Hematopoietic multipotent progenitor cell (in vitro differentiated cells): ENCODE measurements around the gene PSMC4. TPM values are rescaled to one million over a fixed set of nuclear protein-coding genes. Genes with fewer than 3 reads are reported as not detected.

ENCODE experiments used
- DNase-seq, 3 donors: peaks; one replicate each; pipeline ENCODE4 v3.0.0-alpha.2; 2011 to 2015; ENCODE audit warnings: low read depth in 2 of 3, low spot score in 2 of 3
- total RNA-seq: library from RNA; depleted of rRNA; stranded (reverse); fragments of >200 nt; gene quantifications from one replicate; pipeline ENCODE4 v1.2.3, GENCODE V29; 2012

PSMC4 gene
- total RNA-seq = 103 TPM

DNA sequence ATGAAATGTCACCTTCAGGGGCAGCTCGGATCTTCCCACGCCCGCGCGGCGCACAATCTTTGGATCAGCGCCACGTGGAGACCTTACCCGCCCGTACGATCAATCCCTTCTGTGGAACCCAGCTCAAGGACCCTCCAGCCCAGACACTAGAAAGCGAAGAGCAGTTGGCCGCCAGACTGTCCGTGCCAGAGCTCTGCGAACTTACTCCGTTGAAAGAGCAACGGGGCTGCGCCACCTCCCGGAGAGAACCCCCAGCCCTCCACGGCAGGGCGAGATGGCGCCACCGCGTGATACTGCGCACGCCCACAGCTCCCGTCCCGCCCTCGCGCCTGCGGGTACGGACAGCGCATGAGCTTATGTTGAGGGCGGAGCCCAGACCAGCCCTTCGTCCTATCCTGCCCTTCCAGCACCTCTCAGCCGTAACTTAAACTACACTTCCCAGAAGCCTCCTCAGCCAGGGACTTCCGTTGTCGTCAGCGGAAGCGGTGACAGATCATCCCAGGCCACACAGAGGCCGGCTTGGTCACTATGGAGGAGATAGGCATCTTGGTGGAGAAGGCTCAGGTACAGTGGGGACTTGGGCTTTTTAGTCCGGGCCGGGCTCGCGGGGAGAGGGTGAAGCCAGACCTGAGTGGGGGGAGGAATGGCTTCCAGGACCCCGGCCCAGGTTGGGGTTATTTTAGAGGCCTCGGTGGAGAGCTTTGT, at the start of gene PSMC4:
Gene PSMC4, plus strand, starts transcription at position 491 of the 705 bp plus-strand sequence. Its CDS starts 38 bp downstream, at position 529.
- DNase-seq = peak; percentile 94 to 99 (median 99)

DNA sequence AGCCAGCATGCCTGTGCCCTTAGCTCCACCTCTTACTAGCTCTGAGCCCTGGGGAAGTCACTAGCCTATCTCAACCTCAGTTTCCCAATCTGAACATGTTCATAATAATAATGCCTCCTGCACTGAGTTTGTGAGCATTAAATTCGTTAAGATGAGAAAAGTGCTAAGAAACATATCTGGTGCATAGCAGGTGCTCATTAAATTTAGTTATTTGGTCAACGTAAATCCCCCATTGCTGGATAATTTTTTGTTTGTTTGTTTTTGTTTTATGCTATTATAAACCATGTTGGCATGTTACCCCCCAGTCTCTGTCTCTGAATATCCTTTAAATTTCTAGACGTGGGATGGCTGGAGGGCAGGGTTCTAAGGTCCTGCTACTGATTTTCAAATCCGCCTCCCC, 47.1 kb upstream of the PSMC4 start:
- DNase-seq = no peak

DNA sequence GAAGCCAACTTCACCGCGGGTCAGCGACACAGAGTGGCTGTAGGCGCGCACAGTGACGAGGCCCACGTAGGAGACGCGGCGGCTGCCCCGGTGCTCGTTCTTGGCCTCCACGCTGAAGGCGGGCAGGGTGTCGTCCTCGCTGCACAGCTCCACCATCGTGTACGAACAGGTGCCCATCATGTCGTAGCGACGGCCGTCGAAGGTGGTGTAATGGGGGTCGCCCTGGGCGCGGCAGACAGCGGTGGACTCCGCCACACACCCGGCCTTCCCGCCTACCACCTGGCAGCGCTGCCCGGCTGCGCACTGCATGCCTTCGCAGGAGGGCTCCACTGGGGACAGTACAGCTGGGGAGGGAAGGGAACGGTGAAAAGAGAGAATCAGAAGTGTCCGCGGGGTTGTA, 46.6 kb upstream of the PSMC4 start:
- no peak for DNase-seq

DNA sequence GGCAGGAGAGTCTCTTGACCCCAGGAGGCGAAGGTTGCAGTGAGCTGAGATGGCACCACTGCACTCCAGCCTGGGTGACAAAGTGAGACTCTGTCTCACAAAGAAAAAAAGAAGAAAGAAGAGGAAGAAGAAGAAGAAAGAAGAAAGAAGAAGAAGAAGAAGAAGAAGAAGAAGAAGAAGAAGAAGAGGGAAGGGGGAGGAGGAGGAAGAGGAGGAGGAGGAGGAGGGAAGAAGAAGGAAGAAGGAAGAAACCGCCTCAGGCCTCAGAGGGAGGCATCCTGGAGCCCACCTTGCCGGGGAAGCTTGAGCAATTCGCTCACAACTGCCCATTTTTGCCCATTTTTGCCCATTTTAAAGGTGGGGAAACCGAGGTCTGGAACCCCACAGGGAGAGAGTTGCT, 46.0 kb upstream of the PSMC4 start:
- no peak for DNase-seq

DNA sequence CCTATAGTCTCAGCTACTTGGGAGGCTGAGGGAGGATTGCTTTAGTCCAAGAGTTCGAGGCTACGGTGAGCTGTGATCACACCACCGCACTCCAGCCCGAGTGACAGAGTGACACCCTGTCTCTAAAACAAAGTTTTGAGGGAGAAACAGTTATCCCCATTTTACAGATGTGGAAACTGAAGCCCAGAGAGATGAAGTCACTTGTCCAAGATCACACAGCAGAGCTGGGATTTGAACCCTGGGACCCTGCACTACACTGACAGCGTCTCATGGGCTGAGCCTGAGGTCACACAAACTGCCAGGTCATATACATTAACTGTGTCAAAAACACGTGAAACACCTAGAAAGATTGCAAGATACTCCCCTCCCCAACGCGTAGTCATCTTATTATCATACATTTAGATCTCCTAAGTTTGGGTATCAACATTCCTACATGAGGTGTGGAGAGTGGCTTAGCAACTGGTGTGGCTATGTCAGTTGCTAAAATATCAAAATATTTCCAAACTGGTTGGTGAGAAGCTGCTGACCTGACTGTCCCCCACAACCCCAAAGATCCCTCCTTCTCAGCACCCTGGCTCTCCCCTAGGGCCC, 44.7 kb upstream of the PSMC4 start:
- no peak for DNase-seq

DNA sequence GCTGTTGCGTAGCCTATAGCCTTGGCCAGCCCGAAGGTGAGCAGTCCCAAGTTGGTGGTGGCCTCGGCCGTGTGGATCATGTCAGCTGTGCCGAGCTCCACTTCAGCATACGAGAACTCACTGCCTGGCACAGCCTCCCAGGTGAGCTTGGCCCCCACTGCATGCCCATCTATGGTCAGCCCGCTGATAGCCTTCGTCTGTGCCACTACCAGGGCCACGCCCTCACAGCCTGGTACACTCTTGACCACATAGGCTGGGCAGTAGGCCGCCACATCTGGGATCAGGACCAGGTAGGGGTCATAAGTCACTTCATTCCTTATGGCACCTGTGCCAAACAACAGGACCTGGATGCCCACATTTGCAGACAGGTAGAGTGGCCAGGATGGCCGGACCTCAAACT, 43.9 kb upstream of the PSMC4 start:
- DNase-seq = no peak

DNA sequence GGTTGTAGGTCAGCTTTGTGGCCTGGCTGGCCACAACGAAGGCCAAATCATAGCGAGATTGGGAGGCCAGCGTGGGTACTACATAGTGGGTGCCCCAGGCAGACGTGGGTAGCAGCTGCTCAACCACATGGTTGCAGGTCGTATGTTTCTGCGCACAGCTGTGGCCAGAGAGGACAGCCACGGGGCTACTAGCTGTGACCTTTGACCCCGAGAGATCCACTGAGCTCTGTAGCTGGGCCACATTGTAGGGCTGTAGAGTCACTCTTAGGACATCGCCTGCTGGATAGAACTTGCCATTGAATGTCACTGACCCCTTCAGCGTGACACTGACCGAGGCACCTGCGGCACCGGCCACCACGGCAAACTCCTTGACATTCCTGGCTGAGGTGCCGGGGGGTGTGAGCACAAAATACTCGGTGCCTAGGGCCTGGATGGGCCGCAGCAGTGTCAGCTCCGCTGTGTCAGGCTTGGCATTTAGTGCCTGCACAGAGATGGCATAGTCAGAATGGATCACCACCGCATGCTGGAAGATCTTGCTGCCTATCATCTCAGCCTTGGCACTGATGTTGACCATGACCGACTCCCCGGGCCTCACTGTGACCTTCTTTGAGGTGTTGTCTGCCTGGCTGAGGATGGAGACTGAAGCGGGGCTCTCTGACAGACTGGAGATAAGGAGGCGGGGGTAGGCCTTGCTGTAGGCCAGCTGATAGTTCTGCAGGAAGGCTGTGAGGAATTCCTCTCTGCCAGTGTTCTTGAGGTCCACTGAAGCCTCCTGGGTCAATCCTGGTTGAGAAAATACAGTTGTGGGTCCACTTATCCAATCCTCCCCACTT, 43.2 kb upstream of the PSMC4 start:
- DNase-seq = no peak

DNA sequence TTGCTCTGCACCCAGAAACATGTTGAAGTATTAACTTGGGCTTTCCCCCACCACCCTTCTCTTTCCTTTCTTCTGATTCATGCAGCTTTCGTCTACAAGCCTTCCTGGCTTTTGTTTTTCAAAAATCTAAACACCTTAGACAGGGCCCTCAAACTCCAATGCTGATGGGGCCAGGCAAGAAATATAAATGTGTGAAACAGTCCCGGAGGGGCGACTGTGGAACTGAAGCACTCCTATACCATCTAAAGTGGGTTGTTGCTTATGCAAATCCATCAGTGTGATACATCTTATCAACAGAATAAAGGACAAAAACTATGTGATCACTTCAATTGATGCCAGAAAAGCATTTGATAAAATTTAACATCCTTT, 42.6 kb upstream of the PSMC4 start:
- no peak for DNase-seq

DNA sequence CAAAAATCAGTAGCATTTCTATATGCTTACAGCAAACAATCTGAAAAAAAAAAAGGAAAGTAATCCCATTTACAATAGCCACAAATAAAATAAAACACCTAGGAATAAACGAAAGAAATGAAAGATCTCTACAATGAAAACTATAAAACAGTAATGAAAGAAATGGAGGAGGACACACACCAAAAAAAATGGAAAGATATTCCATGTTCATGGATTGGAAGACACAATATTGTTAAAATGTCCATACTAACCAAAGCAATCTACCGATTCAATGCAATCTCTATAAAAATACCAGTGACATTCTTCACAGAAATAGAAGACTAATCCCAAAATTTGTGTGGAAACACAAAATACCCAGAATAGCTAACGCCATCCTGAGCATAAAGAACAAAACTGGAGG, 41.2 kb upstream of the PSMC4 start:
- DNase-seq = no peak

DNA sequence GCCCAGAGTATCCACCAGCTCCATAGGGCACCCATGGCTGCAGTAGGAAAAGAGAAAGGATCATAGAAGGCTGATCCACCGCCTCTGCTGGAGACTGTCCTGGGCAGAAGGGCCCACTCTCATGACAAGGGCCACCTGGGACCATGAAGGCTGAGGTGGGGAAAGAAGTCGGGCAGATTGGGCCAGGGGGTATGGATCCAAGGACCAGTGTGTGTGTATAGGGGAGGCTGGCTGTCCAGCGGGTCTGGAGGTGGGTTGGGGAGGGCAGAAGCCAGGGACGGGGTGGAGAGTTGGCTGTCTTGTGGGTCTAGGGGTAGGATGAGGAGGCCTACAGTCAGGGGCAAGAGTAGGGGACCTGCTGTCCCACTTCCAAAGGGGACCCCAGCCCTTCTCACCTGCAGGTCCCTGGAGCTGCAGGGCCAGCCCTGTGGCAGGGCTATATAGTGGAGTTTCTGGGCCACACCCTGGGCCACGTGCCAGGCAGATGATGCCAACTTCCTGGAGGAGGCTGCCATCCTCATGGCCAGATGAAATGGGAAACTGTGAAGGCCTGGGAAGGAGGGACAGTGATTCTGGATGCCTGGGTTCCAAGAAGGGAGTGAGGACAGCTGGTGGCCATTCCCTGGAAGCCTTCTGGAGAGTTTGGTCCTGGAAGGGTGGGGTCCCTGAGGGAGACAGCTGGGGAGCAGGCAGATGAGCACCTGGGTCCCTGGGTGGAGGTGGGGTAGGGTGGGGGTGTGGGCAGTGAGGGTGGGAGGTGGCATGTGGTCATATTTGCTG, 36.2 kb upstream of the PSMC4 start, which contains the start of gene FCGBP:
Gene FCGBP, minus strand, starts transcription at position 51 of the 780 bp plus-strand sequence.
- no peak for DNase-seq

DNA sequence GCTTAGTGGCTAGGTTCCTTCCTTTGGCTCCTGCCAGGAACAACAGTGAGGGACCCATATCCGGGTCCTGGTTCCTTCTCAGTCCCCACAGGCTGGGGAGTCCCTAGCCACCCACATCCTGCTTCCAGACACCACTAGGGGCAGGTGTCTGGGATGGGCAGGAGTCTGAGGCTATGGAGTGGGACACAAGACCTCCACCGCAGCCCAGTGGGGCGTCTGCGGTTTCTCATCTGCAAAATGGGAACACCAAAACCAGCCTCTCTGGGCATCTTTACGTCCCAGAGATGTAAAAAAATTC, 35.7 kb upstream of the PSMC4 start:
- no peak for DNase-seq

DNA sequence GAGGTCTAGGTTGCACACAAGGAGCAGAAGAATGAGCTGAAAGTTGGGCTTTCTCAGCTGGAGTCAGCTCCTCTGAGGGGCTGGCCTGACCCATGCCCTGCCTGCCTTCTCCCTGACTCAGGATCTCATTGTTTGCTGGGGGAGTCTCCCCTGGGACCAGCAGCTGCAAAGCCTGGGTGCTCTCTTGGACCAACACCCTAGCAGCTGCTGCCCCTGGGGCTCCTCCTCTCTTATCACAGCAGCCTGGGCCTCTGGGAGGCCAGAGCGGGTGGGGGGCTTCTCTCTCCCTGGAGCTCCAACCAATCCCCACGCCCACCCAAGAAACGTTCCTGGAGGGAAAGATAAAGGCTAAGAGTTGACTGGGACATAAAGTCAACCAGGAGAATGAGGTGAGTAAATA, 34.9 kb upstream of the PSMC4 start:
- DNase-seq = no peak

DNA sequence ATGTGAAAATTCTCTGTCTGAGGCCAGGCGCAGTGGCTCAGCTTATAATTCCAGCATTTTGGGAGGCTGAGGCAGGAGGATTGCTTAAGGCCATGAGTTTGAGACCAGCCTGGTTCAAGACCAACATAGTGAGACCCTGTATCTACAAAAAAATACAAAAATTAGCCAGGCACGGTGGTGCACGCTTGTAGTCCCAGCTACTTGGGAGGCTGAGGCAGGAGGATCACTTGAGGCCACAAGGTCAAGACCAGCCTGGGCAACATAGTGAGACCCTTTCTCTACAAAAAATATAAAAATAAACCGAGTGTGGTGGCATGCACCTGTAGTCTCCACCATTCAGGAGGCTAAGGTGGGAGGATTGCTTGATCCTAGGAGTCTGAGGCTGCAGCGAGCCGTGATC, 34.3 kb upstream of the PSMC4 start:
- no peak for DNase-seq

DNA sequence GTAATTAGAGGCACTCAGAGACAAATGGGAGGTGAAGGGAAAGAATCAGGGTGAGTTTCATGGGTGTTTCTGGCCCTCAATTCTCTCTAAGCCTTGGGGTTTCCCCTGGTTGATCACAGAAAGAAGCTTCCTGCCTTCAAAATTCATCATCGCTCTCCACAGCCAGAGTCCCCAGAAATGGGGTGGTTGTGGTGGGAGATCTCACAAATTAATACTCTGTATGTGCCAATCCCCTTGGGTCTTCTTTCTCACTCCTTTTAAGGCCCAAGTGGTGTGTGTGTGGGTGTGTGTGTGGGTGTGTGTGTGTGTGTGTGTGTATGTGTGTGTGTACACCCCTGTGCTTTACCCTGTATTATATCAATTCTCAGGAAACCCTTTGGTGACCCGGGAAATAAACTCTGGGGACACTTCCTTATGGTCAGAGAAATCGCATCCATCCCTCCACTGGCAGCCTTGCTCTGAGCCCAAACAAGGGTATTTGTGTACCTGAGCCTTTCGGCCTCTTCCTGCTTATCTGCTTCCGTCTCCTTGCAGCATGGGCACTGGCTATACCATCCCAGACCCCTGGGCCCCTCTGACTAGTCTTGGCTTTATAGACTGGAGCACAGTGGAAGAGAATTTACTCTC, 33.8 kb upstream of the PSMC4 start:
- DNase-seq = no peak

DNA sequence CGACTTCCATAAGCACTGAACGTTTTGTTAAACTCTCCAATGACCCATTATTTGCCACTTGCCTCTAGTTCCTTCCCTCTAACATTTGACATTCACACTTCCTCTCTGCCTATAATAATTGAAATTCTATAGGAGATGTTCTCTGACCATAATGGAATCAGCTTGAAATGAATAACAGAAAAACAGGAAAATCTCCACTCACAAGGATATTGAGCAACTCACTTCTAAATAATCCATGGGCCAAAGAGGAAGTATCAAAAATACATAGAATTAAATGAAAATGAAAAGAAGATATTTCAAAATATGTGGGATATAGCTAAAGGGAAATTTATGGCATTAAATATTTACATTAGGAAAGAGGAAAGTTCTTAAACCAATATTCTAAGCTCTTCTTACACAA, 33.2 kb upstream of the PSMC4 start:
- no peak for DNase-seq

DNA sequence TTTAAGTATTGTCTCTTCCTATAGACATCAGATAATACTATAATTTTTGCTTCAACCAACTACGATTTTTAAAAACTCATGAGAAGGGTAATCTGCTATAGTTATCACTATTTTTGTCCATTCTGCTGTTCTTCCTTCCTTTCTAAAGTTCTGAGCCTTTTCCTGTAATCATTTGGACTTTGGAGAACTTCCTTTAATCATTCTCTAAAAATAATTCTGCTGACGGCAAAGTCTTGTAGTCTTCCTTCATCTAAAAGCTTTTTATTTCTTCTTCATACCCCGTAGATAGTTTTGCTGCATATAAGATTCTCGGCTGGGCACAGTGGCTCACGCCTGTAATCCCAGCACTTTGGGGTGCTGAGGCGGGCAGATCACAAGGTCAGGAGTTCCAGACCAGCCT, 31.4 kb upstream of the PSMC4 start:
- DNase-seq = no peak

DNA sequence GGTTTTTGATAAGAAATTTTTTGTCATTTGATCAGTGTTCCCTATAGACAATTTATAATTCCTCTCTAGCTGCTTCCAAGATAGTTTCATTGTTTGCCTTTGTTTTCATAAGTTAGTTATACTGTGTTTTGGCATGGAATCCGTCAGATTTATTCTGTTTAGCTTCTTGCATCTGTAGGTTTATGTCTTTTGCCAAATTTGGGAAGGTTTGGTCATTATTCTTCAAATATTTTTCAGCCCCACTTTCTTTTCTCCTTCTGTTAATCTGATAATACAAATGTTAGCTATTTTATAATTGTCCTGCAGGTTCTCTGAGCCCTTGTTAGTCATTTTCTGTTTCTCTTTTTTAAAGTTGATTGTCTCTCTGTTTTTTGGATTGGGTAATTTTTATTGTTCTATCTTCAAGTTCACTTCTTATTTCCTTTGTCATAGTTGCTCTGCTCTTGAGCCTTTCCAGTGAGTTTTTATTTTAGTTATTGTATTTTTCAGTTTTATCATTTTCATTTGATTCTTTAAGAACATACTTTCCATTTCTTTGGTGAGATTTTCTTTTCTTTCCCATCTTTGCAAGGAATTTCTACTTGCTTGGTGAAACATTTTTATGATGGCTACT, 30.6 kb upstream of the PSMC4 start:
- DNase-seq = no peak

DNA sequence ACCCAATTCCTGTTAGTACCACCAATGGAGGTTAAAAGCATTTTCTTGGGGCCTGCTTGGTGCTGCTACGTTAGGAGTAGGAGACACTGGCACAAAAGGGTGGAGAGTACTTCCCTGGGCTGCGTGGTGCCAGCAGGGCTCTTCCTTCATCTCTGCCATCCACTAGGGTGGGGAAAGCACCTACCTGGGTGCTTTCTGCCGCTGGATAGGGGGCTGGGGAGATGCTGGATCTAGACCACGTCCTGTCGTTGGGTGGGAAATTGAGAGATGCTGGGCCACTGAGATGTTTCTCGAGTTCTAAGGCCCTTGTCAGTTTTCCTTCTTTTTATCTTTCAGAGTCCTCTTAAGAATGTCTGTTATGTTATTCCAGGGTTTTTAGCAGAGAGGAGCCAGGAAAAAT, 29.8 kb upstream of the PSMC4 start:
- no peak for DNase-seq

DNA sequence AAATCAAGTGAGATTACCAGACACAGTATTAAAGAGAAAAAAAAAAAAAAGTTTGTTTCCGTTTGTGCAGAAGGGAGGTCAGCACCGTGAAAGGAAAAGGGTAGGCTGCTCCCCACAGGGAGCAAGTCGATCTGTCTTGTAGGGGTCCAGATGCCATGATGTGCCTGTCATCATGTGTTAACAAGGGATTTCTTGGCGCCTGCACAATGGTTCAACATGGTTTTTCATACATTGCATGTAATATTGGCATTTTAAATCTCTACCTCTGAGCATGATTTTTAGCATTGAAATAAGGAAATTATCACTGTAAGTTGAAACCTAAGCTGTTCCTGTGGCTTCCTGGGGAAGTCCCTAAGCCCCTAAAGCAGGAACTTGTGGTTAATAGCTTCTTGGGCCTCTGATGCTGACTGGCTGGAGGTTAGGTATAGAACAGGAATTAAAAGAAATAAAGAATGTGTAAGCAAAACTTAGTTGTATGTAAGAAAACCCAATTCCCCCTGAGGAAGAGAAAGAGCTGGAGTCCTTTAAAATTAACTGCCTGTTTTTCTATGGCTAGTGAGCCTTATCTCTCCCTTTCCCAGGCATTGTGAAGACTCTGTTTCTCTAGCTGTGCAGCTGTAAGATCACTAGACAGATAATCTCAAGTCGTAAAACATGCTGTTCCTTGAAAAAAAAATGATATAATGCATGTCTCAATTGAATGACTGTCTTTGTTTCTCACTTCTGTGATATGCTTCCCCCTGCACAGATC, 29.2 kb upstream of the PSMC4 start:
- peak; percentile 43 to 92 (median 82) for DNase-seq

DNA sequence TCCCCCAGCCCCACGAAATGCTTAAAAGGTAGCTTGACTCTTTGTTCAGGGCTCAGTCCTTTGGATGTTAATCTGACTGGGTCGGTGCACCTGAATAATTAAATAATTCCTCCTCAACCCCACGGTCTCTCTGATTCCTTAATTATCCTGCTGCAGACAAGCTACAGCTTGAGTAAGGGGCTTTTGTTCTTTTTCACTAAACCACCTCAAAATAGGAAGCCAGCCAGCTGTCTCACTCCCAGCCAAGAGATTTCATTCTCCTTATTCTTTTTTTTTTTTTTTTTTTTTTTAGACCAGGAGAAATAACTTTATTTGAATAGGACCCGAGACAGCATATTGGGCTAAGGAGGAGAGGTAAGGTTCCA, 28.6 kb upstream of the PSMC4 start:
- DNase-seq = no peak
